Peyer's patch (tissue), 4 donors: ENCODE measurements around the gene EPS8L1.

Experiments used
- POLR2A ChIP-seq, 2 donors: fragments of 450-650 bp; IDR thresholded peaks; one replicate each; pipeline ENCODE4 v1.5.1; 2017; ENCODE audit warnings: antibody characterized with exemption in 2 of 2, mild to moderate bottlenecking in 2 of 2, moderate library complexity in 2 of 2
- TF ChIP-seq, protein P1 (sequence below), 6 experiments: fragments of 450-650 bp in 4 of 6; fragments of 200-600 bp in 2 of 6; sonication (generic) in 1 of 6; IDR thresholded peaks; one replicate each; pipeline ENCODE4 v1.5.1; 2017 to 2019; ENCODE audit warnings: antibody characterized with exemption in 6 of 6, mild to moderate bottlenecking in 3 of 6, moderate library complexity in 1 of 6

DNA sequence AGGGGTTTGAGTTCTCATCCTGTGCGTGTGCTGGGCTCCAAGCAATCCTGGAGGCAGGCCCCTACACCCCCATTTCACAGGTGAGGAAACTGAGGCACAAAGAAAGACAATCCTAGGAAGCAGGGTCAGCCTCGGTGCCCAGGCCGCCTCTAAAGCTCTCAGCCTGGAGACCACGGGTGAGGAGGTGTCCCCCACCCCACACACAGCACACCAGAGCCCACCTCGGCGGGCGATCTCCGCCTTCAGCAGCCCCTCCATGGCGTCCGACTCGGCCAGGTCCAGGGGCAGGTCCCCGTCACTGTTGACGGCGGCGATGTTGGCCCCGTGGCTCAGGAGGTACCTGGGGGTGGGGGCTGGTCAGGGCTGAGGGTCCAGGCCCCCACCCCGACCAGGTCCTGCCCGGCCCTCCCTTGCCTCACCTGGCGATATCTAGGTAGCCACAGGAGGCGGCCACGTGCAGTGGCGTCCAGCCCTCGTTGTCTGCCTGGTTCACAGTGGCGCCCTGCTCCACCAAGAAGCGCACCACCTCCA lies 36.6 kb downstream of the EPS8L1 start:
- TF ChIP-seq, protein P1, sequence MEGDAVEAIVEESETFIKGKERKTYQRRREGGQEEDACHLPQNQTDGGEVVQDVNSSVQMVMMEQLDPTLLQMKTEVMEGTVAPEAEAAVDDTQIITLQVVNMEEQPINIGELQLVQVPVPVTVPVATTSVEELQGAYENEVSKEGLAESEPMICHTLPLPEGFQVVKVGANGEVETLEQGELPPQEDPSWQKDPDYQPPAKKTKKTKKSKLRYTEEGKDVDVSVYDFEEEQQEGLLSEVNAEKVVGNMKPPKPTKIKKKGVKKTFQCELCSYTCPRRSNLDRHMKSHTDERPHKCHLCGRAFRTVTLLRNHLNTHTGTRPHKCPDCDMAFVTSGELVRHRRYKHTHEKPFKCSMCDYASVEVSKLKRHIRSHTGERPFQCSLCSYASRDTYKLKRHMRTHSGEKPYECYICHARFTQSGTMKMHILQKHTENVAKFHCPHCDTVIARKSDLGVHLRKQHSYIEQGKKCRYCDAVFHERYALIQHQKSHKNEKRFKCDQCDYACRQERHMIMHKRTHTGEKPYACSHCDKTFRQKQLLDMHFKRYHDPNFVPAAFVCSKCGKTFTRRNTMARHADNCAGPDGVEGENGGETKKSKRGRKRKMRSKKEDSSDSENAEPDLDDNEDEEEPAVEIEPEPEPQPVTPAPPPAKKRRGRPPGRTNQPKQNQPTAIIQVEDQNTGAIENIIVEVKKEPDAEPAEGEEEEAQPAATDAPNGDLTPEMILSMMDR (IDR thresholded peaks at IDR 0.05), result no peak
- no peak for TF ChIP-seq POLR2A (IDR thresholded peaks at IDR 0.05)
